Activated effector memory CD4-positive, alpha-beta T cell treated with anti-CD3 and anti-CD28 coated beads, Interleukin-2, amount 50 U/mL, for 16 hours (primary cell): ENCODE results near the gene TMEM94.

ENCODE experiments used
- DNase-seq: peaks from one replicate; pipeline ENCODE4 v3.0.0-alpha.2; 2020

Gene TMEM94

DNA sequence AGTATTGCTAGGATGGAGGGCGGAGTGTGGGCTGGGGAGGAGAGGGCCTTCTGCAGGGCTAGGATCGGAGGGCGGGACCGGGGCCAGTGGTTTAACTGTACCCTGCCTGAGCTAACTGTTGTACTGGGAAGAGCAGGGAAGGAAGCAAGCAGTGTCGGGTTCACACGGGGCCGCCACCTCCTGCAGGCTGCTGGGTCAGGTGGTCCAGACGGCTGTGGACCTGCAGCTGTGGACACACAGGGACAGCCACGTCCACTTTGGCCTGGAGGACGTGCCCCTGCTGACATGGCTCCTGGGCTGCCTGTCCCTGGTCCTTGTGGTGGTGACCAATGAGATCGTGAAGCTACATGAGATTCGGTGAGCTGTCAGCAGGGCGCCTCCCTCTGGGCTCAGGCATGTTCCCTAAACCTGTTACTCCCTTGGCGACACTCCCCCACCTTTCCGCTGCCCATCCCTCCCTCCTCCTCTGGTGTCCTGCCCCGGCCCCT is 42.3 kb downstream of the TMEM94 start:
- no peak for DNase-seq

DNA sequence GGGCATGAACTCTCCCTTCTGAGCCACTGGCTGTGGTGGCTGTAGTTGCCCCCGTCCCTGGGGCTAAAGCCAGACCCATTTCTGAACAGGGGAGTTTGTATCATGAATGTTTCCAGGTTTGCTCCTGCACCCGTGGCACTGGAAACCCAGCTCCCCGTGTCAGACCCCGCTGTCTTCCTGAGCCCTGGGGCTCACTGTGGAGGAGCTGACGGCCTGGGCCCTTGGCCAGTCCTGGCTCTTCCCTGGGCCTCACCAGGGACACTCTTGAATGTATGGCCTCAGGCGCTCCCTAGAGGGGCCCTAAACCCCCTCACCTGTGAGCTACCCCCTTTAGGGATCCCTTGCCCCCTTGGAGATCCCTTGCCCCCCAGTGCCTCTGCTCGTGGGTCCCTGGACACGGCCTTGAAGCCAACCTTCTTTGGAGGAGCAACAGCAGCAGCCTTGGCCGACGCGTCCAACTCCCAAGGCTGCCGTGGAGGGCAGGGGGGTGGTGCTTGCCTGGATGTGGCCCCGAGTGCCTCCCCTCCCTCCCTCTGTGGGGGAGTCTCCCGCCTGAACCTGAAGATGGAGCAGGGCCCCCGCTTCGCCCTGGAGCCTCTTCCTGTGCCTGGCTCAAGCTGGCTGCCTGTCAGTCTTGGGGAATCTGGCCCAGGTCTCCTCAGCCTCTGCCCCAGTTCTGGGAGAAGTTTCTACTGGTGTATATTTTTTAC is 43.0 kb downstream of the TMEM94 start:
- no peak for DNase-seq

DNA sequence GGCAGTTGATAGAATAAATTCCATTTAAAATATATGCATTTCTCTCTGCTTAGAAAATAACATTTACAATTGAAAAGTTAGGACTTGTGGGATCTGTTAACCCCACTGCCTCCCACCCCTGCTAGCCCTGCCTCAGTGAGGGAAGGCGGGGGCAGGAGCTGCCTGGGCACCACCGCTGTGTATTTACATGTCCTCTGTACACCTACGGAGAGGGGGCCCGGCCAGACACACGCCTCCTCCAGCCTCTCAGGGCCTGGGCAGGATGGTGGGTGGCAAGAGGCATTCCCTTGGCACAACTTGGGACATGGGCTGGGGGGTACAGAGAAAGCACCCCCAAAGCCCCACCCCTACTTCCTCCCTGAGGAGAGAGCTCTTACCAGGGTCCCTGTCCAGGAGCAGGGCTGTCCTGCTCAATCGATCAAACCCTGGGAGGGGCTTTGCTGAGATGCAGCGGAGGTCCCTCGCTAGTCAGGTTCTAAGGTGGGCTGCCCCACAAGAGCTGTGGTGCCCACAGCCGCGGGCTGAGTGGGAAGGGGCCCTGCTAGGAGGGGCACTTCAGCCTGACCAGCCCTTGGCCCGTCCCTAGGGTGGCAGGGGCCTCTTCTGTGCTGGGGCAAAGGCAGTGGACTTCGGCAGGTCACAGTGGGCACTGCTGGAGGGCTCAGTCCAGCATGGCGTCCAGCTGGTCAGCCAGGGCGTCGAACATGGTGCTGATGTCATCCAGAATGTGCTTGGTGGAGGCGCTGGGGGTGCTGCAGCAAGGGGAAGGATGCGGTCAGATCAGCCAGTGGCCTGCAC is 44.2 kb downstream of the TMEM94 start:
- no peak for DNase-seq

DNA sequence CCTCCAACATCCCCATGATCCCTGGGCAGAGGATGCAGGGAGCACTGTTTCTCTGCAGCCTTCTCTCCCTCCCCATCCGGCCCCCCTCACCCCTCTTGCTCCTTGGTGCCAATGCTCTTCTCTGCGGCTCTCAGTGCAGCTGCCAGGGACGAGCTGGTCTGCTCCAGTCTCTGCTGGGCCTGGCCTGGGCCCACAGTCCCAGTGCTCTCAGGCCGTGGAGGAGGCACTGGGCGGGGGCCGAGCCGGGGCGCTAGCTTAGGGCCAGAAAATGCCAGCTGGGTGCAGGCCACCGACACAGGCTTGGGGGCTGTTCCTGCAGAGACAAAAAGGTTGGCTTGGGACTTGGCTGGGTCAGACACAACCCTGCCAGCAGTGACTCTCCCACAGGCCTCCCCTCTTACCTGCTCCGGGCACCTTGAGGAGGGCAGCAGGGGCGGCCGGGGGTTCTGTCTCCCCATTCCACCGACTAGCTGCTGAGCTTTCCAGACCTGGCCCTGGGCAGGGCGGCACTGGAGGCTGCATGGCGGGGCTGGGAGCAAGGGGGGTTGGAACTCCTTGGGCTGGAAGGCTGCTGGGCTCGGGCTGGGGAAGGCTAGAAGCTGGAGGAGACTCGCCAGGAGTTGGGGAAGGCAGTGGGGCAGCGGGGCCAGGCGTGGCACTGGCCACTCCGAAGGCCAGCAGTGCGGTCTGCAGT is 45.1 kb downstream of the TMEM94 start:
- no peak for DNase-seq

DNA sequence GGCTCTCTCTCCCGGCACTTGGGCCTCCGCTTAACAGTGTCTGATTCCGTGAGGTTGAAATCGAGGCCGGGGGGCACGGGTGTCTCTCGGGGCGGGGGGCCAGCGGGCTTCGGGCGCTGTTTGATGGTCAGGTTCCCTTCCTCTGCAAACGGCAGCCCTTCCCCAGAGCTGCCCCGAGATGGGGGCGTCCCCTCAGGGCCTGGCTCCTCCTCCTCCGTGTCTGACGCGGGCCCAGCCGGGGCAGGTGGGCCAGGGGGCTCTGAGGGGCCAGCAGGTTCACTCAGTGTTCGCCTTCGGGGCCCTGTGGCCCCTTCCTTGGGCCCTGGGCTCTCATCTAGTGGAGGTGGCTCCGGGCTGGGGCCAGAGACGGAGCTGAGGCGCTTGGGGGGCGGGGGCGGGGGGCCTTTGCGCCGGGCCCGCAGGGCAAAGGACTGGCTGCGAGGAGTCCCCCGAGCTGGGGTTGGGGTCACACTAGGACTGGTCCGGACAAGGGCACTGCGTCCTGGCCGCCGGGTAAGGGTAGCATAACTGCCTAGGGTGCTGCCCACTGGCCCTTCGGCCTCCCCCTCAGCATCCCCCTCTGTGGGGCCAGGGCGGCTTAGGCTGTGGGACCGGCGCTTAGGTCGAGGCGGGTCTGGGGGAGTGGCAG is 45.8 kb downstream of the TMEM94 start:
- DNase-seq, result no peak

DNA sequence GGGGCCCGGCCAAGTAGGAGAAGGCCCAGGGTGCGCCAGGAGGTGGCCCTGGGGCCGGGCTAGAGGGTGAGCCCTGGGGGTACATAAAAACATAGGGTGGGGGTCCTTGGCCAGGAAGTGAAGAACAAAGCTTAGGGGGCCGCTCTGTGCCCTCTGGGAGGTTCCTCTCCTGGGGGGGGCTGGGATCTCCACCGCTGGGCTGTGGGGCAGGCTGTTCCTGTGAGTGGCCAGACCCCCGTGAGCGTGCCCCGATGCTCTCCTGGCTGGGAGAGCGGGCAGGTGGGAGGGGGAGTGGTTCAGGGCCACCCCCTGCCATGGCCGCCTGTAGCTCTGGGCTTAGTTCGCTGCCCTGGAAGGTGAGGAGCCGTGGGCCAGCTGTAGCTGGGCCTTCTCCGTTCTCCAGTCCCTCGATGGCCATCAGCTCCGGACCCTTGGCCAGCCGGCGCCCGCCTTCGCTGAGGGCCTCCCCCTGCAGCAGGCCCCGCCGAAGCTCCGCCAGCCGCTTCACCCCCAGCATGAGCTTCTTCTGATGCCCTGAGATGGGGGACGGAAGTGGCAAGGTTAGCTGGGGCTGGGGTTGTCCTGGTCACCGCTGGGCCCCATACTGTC is 46.4 kb downstream of the TMEM94 start:
- DNase-seq, result no peak

DNA sequence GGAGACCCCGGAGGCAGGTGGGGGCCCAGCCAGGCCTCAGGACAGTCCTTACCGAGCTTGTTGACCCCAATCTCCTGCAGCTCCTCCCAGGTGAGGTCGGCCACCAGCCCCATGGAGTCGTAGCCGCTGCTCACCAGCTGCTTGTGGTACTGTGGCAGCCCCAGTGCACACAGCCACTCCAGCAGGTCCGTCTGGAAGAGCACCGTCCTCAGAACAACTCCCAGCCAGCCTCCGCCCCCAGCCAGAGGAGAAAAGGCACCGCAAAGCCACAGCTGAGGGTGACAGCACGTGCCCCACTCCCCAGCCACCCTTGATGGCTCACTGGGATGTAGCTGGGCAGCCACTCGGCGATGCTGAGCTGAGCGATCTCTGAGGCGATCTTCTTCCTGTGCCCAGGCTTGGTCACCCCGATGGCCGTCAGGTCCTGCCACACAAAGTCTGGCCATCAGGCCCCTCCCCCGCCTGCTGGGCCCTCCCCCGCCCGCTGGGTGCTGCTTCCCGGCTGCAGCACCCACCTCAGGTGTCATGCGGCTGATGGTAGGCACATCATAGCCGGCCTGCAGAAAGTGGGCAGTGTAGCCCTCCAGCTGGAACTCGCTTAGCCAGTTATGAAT is 47.0 kb downstream of the TMEM94 start:
- no peak for DNase-seq

DNA sequence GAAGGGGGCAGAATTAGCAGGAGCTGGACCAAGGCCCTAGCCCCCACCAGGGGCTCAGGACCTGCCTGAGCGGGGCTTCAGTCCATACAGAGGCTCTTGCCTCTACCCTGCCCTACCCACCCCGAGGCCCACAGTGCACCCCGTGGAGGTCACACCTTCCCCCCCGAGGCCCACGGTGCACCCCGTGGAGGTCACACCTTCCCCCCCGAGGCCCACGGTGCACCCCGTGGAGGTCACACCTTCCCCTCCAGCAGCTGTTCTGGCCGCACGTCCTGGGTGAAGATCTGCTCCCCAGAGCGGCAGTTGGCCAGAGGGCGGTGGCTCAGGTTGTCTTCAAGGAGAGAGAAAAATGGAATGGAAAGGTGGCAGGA is 47.5 kb downstream of the TMEM94 start:
- peak; percentile 54 for DNase-seq

DNA sequence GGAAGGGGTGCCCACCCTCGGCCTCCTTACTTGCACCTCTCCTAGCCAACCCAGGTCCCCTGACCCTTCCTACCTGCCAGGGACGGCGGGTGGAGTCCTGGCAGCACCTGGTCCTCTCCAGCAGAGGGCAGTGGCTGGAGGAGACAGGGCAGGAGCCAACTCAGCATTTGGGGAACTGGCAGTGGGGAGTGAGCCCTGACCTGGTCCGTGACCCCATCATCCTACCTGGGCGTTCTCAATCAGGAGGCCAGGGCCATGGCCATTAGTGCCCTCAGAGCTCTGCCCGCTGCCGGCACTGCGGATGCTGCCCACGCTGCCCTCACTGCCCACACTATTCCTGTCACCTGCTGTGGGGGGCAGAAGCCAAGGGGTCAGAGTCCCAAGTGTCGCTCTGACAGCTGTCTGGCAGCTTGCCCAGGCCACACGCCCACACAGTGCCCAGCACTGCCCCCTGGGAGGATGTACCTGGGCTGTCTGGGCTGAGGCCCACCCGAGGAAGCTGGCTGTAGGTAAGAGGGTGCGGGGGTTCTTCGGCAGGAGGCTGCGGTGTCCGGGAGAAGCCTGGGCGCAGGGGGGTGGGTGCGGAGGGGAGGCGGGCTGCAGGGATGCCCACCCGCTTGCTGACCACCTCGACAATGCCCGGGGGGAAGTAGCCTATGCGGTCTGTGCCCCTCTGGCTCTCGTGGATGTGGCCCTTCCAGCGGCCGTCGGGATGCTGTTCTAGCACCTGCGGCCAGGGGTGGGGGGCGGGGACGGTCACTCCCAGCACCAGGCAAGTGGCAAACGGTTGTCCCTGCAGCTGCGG is 48.1 kb downstream of the TMEM94 start:
- peak; percentile 75 for DNase-seq

DNA sequence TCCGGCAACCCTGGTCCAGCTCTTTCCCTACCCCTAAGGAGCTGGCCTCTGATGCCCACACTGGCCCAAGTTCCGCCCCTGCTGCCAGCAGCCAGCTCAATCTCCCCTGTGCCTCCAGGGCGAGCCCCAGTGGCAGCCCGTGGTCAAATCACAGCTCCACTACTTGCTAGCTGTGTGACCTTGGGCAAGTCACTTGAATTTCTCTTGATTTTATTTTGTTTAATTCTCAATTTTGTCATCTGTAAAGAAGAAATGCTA is 48.6 kb downstream of the TMEM94 start:
- DNase-seq, result no peak

DNA sequence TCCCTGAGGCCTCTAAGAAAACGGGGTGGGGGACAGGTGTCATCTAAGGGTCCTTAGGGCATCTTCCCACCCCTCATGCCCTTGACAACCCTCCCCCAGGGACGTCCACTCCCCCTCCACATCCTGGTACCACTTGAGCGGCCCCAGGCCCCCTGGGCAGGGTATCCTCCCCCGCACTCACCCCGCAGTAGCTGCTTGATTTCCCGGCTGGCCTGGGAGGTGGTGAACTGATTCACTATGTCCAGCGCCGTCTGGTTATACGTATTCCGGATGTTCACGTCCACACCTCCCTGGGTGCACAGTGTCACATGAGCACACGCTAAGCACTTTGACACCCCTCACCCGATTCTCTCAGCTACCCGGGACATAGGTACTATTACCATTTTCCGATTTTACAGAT is 49.2 kb downstream of the TMEM94 start:
- no peak for DNase-seq

DNA sequence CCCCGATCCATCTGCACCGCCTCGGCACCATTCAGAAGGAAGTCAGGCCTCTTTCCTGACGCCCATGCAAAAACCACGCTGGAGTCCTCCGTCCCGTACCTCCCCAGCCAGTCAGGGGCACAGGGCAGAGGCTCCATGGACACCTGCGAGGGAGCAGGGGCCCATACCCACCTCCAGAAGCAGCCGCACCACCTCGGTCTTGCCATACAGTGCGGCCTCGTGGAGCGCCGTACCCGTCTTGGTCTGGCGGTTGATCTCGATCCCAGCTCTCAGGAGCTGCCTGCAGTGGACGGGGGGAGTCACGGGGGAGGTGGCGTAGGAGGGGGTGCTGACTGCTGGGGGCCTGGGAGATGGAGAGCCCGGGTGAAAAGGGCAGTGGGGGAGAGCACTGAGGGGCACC is 49.7 kb downstream of the TMEM94 start:
- DNase-seq, result no peak

DNA sequence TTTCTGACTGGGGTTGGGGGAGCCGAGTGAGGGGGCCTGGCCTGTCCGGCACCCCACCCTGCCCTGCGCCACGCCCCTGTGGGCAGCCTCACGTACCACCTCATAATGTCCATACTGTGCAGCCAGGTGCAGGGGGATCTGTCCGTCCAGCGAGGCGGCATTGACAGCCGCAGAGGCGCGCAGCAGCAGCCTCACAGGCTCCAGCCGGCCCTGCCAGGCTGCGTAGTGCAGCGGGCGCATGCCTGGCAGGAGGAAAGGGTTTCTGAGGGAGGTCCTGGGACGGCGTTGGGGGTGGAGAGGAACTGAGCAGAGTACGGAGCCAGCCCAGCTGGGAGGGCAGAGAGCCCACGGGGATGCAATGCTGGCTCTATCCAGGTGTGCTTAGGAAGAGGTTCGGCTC is 50.5 kb downstream of the TMEM94 start:
- DNase-seq, result no peak

DNA sequence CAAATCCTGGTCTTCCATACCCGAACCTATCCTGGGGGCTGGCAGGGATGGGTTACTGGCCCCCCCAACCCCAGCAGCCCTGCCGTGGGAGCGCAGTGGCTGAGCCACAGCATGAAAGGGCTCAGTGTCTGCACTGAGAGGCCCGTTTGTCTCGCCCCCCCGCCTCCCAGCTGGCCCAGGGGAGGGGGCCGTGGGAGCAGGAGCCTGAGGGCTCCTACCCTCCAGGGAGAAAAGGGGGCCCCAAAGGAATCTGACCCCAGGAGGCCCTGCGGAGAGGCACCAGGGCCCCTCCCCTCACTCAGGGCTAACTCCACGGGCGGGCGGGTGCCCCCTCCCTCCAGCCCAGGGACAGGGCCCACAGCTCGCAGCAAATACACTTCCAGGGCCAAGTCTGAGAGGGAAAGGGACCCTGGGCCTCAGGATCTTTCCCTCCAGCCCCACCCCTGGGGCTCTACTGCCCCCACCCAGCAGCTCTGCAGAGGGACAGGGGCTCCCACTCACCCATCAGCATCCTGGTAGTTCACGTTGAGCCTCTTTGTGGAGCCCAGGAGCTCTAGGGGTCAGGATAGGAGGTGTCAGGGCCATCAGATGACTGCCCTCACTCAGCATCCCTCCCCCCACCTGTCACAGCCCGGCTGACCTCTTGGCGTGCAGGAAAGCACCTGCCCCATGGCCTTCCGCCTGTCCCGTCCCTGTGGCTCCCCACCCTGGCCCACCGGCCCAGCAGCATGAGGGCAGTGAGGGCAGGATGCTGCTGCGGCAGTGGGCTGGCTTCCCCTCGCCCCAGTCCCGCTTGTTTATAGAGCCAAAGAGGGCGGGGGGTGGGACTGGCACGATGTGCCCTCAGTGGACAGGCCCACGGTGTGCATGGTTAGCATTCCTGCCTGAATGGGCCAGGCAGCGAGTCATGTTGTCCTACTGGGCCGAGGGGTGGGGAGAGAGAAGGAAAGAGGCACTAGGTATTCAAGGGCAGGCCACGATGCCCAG is 51.6 kb downstream of the TMEM94 start:
- no peak for DNase-seq

DNA sequence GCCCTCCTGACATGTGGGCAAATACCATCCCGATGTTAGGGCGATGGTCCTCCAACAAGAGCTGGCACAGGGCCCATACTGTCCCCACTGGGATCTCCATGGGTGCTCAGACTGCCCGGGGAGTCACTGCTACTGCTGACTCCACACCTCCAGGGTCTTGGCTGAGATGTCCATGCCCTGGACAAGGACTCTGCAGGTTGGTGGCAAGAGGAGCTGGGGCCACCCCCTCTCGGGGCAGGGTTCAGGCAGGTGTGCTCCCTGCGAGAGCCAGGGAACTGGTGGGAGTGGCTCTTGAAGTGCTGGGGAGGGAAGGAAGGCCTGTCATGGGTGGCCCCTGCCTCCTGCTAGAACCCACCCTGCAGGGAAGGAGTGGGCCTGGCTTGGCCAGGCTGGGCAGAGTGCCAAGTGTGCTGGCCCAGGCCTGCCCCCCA is 52.5 kb downstream of the TMEM94 start:
- DNase-seq, result no peak

DNA sequence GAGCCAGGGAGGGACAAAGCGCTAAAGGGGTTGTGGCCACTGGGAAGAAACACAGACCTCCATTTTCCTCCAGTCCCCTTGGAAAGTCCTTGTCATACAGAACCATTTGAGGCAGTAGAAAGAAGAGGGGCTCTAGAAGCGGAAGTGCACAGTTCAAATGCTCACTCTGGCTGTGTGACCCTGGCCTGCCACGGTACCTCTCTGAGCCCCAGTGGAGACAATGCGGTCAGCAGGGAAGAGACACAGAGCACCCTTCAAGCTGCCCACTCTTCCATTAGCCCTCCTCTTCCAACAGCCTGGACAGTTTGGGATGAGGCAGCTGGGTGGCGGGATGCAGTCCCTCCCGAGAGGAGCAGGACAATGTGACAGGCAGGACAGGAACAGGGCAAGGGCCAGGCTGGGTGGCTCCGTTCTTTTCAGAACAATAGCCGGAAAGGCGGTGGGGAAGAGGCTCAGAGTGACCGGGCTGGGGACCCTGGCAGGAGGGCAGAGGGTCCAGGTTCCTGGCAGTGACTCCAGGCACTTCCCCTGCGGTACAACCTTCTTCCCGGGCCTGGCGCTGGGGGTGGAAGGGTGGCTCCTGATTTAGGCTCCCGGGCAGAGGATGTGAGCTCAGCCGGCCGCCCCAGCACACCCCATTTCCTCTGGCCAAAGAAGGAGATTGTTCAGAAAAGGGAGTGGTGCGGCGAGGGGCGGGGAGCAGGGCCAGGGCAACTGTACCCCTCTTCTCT is 53.3 kb downstream of the TMEM94 start:
- DNase-seq, result no peak

DNA sequence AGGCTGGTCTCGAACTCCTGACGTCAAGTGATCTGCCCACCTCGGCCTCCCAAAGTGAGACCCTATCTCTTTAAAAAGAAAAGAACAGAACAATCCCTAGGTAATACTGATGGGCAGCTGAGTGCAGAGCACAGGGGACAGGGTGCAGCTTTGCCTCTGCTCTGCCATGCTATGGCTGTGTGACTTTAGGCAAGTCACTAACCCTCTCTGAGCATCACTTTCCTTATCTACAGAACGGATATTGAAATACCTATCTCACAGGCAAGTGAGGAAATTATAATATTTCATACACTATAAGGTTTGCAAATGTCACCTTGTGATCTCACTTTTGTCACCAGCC is 54.8 kb downstream of the TMEM94 start:
- no peak for DNase-seq

DNA sequence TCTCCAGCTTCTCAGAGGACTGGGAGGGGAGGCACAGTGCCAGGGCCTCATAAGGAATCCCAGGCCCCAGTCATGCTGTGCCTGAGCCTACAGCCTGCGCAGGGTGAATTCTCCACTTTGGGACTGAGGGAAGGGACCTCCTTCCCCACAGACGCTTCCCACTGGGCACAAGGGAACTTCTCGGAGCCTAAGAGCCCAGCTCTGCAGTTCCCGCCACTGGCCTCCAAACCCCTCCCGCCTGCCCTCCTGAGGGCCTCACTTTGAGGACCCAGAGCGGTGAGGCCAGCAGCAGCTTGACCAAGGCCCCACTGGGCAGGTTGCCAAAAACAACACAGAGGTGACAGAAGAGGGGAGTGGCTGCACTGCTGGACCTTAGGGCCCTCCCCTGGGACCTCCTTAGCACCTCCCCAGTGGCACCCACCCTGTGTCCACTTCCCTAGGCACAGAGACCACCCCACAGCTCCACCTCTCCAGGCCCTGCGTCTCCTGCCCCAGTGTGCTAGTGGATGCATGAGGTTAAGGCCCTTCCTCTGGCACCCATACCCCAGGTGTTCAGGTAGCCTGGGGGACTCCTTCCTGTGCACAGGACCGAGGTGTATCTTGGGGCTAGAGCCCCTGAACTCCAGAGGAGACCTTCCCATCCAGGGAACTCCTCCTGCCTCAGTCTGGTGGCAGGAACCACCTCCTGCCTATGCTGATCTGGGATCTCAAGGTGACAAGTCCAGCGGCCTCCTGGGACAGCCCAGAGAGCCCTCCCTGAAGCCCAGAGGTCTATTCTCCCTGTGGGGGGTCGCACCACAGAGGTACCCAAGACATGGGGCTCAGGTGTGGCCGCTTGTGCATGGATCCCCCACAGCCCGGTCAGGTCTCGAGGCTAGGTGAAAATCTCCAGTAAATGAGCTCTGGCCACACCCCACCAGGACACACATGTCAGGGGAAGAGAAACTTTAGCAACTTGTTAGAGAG is 55.5 kb downstream of the TMEM94 start:
- no peak for DNase-seq
